GM12878 (cell line): Measurements from ENCODE around the gene RIIAD1. TPM values are rescaled to one million over a fixed set of nuclear protein-coding genes. Genes with fewer than 3 reads are reported as not detected.

Source experiments
- ATAC-seq: fragments of 200-7000 bp; cut with Tn5 transposase; 3 replicates; pipeline ENCODE4 v1.9.1; 2020; ENCODE audit warnings: mild to moderate bottlenecking, moderate library complexity
- BruUV-seq: library from RNA; stranded (reverse); fragments of 400-500 nt; replicated peaks from 2 replicates; lab custom pipeline; 2021; lab: Mats Ljungman, UMichigan
- CTCF ChIA-PET: fragments of 300-600 bp; sonication (Branson Sonifier 250); formaldehyde crosslinking; extraction: SDS; loops from one replicate; lab custom pipeline; 2021; ENCODE audit warnings: inconsistent platforms; lab: Yijun Ruan, JAX
- POLR2A ChIA-PET: fragments of 350-600 bp; formaldehyde crosslinking; extraction: SDS; loops from one replicate; lab custom pipeline; 2021; ENCODE audit warnings: inconsistent platforms; lab: Charles Lee
- RAD21 ChIA-PET: fragments of 300-600 bp; sonication (Branson Sonifier 250); formaldehyde crosslinking; loops from one replicate; lab custom pipeline; 2023; ENCODE audit warnings: antibody characterized with exemption; ENCODE audit not compliant: unreplicated experiment; lab: Charles Lee
- SMC1A ChIA-PET: fragments of 300-600 bp; sonication (Branson Sonifier 250); formaldehyde crosslinking; loops from one replicate; lab custom pipeline; 2023; ENCODE audit not compliant: unreplicated experiment, uncharacterized antibody; lab: Charles Lee
- DNase-seq: peaks from one replicate; pipeline ENCODE4 v3.0.0-alpha.2; 2011; ENCODE audit warnings: low read depth, low spot score
- FAIRE-seq: peaks from 3 replicates; lab custom pipeline; 2011; peaks lifted over from hg19 to GRCh38; lab: Jason Lieb, UNC
- H2AFZ ChIP-seq: 2 replicates; pipeline ENCODE4 v1.6.0; 2011; ENCODE audit warnings: low read depth, low read length, control low read depth; ENCODE audit not compliant: control insufficient read depth
- H3K27ac ChIP-seq: 2 replicates; pipeline ENCODE4 v1.5.1; 2011; ENCODE audit warnings: control low read depth; ENCODE audit not compliant: control insufficient read depth, insufficient read depth
- H3K27me3 ChIP-seq, 2 experiments: replicated peaks in 1 of 2; 2 replicates each; pipeline versions ENCODE4 v1.6.0 to v1.6.1; 2011; ENCODE audit warnings: low read length in 1 of 2; ENCODE audit not compliant: control insufficient read depth in 2 of 2, insufficient read depth in 2 of 2
- H3K36me3 ChIP-seq, 2 experiments: 2 replicates each; pipeline ENCODE4 v1.5.1; 2011; ENCODE audit warnings: low read length in 1 of 2; ENCODE audit not compliant: control insufficient read depth in 2 of 2, insufficient read depth in 2 of 2
- H3K4me1 ChIP-seq: 2 replicates; pipeline ENCODE4 v1.6.1; 2011; ENCODE audit warnings: mild to moderate bottlenecking, low read length, moderate library complexity, mixed read lengths; ENCODE audit not compliant: control insufficient read depth, insufficient read depth
- H3K4me2 ChIP-seq: 2 replicates; pipeline ENCODE4 v1.6.0; 2011; ENCODE audit warnings: control low read depth; ENCODE audit not compliant: control insufficient read depth, insufficient read depth
- H3K4me3 ChIP-seq: fragments of 200-600 bp; sonication (generic); 2 replicates; pipeline ENCODE4 v1.5.1; 2016
- H3K79me2 ChIP-seq: 2 replicates; pipeline ENCODE4 v1.6.0; 2011; ENCODE audit warnings: low read length; ENCODE audit not compliant: control insufficient read depth, insufficient read depth
- H3K9ac ChIP-seq: 2 replicates; pipeline ENCODE4 v1.8.0; 2011; ENCODE audit warnings: low read length, control low read depth, mixed read lengths; ENCODE audit not compliant: control insufficient read depth, insufficient read depth
- H3K9me3 ChIP-seq: replicated peaks from 3 replicates; pipeline ENCODE4 v1.5.1; 2011; ENCODE audit warnings: mild to moderate bottlenecking, low read length; ENCODE audit not compliant: control insufficient read depth, insufficient read depth
- H4K20me1 ChIP-seq: 2 replicates; pipeline ENCODE4 v1.6.0; 2011; ENCODE audit not compliant: control insufficient read depth, insufficient read depth
- ASH2L ChIP-seq: fragments of 300-600, 200-600 bp; sonication (generic); IDR thresholded peaks from 2 replicates; pipeline ENCODE4 v1.6.1; 2017; ENCODE audit warnings: low read depth, mild to moderate bottlenecking, borderline replicate concordance
- ATF7 ChIP-seq: fragments of 450-650 bp; IDR thresholded peaks from 2 replicates; pipeline ENCODE4 v1.6.1; 2016; ENCODE audit warnings: low read depth, mild to moderate bottlenecking
- CBX5 ChIP-seq: sonication (generic); IDR thresholded peaks from 2 replicates; pipeline ENCODE4 v1.6.1; 2016; ENCODE audit warnings: low read depth, moderate library complexity, mild to moderate bottlenecking, inconsistent platforms
- ETV6 ChIP-seq, 2 experiments: fragments of 450-650 bp in 1 of 2; IDR thresholded peaks in 1 of 2; conservative IDR thresholded peaks in 1 of 2; 2 replicates each; pipeline ENCODE4 v1.6.1; 2014; ENCODE audit warnings: antibody characterized with exemption in 1 of 2, borderline replicate concordance in 1 of 2, low read depth in 1 of 2, mild to moderate bottlenecking in 1 of 2, moderate library complexity in 1 of 2
- NFYB ChIP-seq: IDR thresholded peaks from 2 replicates; pipeline ENCODE4 v1.6.1; 2011; ENCODE audit warnings: low read depth, mild to moderate bottlenecking, low read length, improper control_type of control experiment, moderate library complexity; ENCODE audit not compliant: insufficient read depth
- PAX8 ChIP-seq: fragments of 450-650 bp; IDR thresholded peaks from 2 replicates; pipeline ENCODE4 v1.6.1; 2017; ENCODE audit warnings: mild to moderate bottlenecking, moderate library complexity
- RUNX3 ChIP-seq: IDR thresholded peaks from 2 replicates; pipeline ENCODE4 v1.6.1; 2012; ENCODE audit warnings: low read length, inconsistent platforms
- SIN3A ChIP-seq: IDR thresholded peaks from 2 replicates; pipeline ENCODE4 v1.6.1; 2012; ENCODE audit warnings: low read depth, low read length, improper control_type of control experiment
- SMAD5 ChIP-seq: IDR thresholded peaks from 2 replicates; pipeline ENCODE4 v1.6.1; 2016; ENCODE audit warnings: antibody characterized with exemption, low read depth
- TCF3 ChIP-seq: IDR thresholded peaks from 2 replicates; pipeline ENCODE4 v1.6.1; 2012; ENCODE audit warnings: low read depth, mild to moderate bottlenecking, low read length, borderline replicate concordance; ENCODE audit not compliant: insufficient read depth
- ZNF274 ChIP-seq: IDR thresholded peaks from one replicate; pipeline ENCODE4 v1.8.0; 2011; ENCODE audit not compliant: insufficient read length, insufficient read depth
- ZNF384 ChIP-seq: IDR thresholded peaks from 2 replicates; pipeline ENCODE4 v1.6.1; 2012; ENCODE audit warnings: low read depth, mild to moderate bottlenecking, low read length, improper control_type of control experiment, borderline replicate concordance
- ZSCAN29 ChIP-seq: fragments of 450-650 bp; IDR thresholded peaks from 2 replicates; pipeline ENCODE4 v1.6.1; 2017; ENCODE audit warnings: mild to moderate bottlenecking, moderate library complexity
- WGBS: methylation state at CpG from one replicate; pipeline ENCODE4 v1.1.6; 2016; ENCODE audit warnings: low lambda C conversion rate; ENCODE audit not compliant: insufficient replicate concordance, insufficient coverage; ENCODE audit errors: missing lambda C conversion rate; 5-methylcytosine and 5-hydroxymethylcytosine counted together
- in situ Hi-C: fragments of 300-500 bp; cut with MboI; formaldehyde crosslinking; loops from 9 replicates; pipeline ENCODE4 v1.14.3; 2018; ENCODE audit warnings: mixed read lengths
- intact Hi-C: fragments of 100-400 bp; cut with micrococcal nuclease; formaldehyde crosslinking; loops from one replicate; pipeline ENCODE4 v1.14.2; 2022; ENCODE audit not compliant: unreplicated experiment
- polyA plus RNA-seq, 11 experiments: library from polyadenylated mRNA; depleted of rRNA in 4 of 11; unstranded in 6 of 11; stranded (reverse) in 5 of 11; fragments of >200 nt; fragmentation: Nextera tagmentation in 4 of 11; fragmentation: Illumina TruSeq in 1 of 11; extraction: Ambion mirVana in 4 of 11; extraction: Trizol in 1 of 11; gene quantifications; 1 replicate in 1 of 11; 2 replicates in 10 of 11; pipeline versions ENCODE4 v1.2.1 to v1.2.3, GENCODE V29; 2011 to 2016; ENCODE audit warnings: inconsistent platforms in 2 of 11, missing spikeins in 2 of 11, low read depth in 1 of 11
- total RNA-seq, 4 experiments: library from RNA; depleted of rRNA in 3 of 4; stranded (reverse); fragments of >200 nt in 3 of 4; fragmentation: Illumina TruSeq in 1 of 4; extraction: Trizol in 1 of 4; gene quantifications; 2 replicates each; pipeline versions ENCODE4 v1.2.1 to v1.2.3, GENCODE V29; 2013 to 2021
- TF ChIP-seq, protein P1 (sequence below): IDR thresholded peaks from 2 replicates; pipeline ENCODE4 v1.6.1; 2011; ENCODE audit warnings: borderline replicate concordance, low read depth, mild to moderate bottlenecking, moderate library complexity, low read length; ENCODE audit not compliant: insufficient read depth, poor library complexity, severe bottlenecking

RIIAD1 gene
- total and polyA plus RNA-seq, 10 of the 15 experiments (the other 5 are each of a cell fraction or from before 2014, with no cell fraction given), result not detected

- no peak overlapping the region for H2AFZ ChIP-seq
- CTCF ChIA-PET, result interaction anchor here (0.6 to 1.1 kb wide), 3 partner anchors 10 to 604 kb away, joined by 3 read pairs; no protein-coding TSS in a partner anchor
- intact Hi-C loops (no loop called here), in situ Hi-C loops (loop anchor here (5.0 kb wide), 1 partner anchor 51 kb away; no protein-coding TSS in a partner anchor)
- 94% methylated on average over 2 of the region's 2 CpGs for WGBS
- TF ChIP-seq PAX8 (no peak), RUNX3 (no peak), SIN3A (no peak), ZSCAN29 (no peak), ETV6 (conservative IDR thresholded peaks at IDR 0.05 in 1 of 2, IDR thresholded peaks at IDR 0.05 in 1 of 2; ENCODE audit: borderline replicate concordance in 1 of 2, low read depth in 1 of 2) (no peak), ZNF274 (no peak), CBX5 (no peak), TCF3 (no peak), ZNF384 (no peak), ATF7 (no peak), NFYB (no peak), SMAD5 (no peak), ASH2L (no peak)
- TF ChIP-seq, protein P1, sequence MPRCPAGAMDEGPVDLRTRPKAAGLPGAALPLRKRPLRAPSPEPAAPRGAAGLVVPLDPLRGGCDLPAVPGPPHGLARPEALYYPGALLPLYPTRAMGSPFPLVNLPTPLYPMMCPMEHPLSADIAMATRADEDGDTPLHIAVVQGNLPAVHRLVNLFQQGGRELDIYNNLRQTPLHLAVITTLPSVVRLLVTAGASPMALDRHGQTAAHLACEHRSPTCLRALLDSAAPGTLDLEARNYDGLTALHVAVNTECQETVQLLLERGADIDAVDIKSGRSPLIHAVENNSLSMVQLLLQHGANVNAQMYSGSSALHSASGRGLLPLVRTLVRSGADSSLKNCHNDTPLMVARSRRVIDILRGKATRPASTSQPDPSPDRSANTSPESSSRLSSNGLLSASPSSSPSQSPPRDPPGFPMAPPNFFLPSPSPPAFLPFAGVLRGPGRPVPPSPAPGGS, result no peak
- H3K4me2 ChIP-seq, result no peak overlapping the region
- FAIRE-seq (no peak), DNase-seq (no peak), ATAC-seq (peak; percentile 54; the same call in 2 of the 3 replicates)
- SMC1A ChIA-PET, result interaction anchor here (1.0 kb wide), 2 partner anchors 13 to 90 kb away, joined by 3 read pairs; no protein-coding TSS in a partner anchor
- no peaks in the 10 kb centered on the region for H4K20me1 ChIP-seq
- H3K9ac ChIP-seq, result no peak overlapping the region
- POLR2A ChIA-PET, result no interaction called here
- no peaks in the 10 kb centered on the region; a peak in 1 of 4 replicates for H3K36me3 ChIP-seq
- no peaks in the 10 kb centered on the region for H3K9me3 ChIP-seq
- BruUV-seq, result no TSS peak
- H3K4me3 ChIP-seq, result no peak overlapping the region
- H3K27me3 ChIP-seq, result no peaks in the 10 kb centered on the region
- no peak overlapping the region for H3K27ac ChIP-seq
- RAD21 ChIA-PET, result no interaction called here
- H3K79me2 ChIP-seq, result no peaks in the 10 kb centered on the region
- H3K4me1 ChIP-seq, result no peaks in the 10 kb centered on the region
These were observed 34.8 kb upstream of the RIIAD1 start for GRCh38 chr1:151686561-151686960.
